ENCODE data around the gene SYNDIG1. TPM values are rescaled to one million over a fixed set of nuclear protein-coding genes. Genes with fewer than 3 reads are reported as not detected.

The SYNDIG1 gene
- total and polyA plus RNA-seq, 2 of the 4 experiments (the other 2 are of a cell fraction), result not detected

- no peak overlapping the region for H2BK20ac ChIP-seq (ENCODE audit: low read depth, low read length)
- no peak overlapping the region for H3K4me3 ChIP-seq (ENCODE audit: insufficient read depth, low read depth, low read length)
These were observed 209.1 kb downstream of the SYNDIG1 start for GRCh38 chr20:24678351-24679106.

More at GRCh38 chr20:24678351-24679106, 209.1 kb downstream of the SYNDIG1 start:
- Histone ChIP-seq H2BK5ac (ENCODE audit: low read depth, low read length, poor library complexity, severe bottlenecking) (no peak overlapping the region), H3K27ac (ENCODE audit: insufficient read depth, low read length) (no peak overlapping the region), H2AFZ (replicated peaks; ENCODE audit: low read length, poor library complexity) (no peak overlapping the region), H3K9me3 (ENCODE audit: control insufficient read depth, insufficient read depth, low read length) (no peaks in the 10 kb centered on the region), H3K9me1 (ENCODE audit: insufficient read depth, low read length) (peaks cover 3% of the 10 kb centered on the region), H3K4ac (ENCODE audit: low read depth, low read length) (no peak overlapping the region), H3K36me3 (ENCODE audit: control insufficient read depth, insufficient read depth, low read length) (no peaks in the 10 kb centered on the region), H3K4me2 (ENCODE audit: low read depth, low read length) (no peak overlapping the region), H3K9ac (ENCODE audit: low read depth, low read length) (no peak overlapping the region), H4K5ac (ENCODE audit: low read depth, low read length) (no peak overlapping the region), H4K91ac (ENCODE audit: insufficient read depth, low read depth, low read length) (no peak overlapping the region), H4K8ac (ENCODE audit: low read depth in 2 of 2, low read length in 2 of 2) (no peak overlapping the region), H3K18ac (ENCODE audit: low read depth, low read length) (no peak overlapping the region), H3K14ac (replicated peaks; ENCODE audit: low read depth, low read length) (no peak overlapping the region), H4K20me1 (ENCODE audit: insufficient read depth, low read length) (no peaks in the 10 kb centered on the region), H3K27me3 (ENCODE audit: control insufficient read depth, insufficient read depth, low read length) (peaks cover 4% of the 10 kb centered on the region), H3K56ac (ENCODE audit: extremely low read depth, insufficient read depth, low read length) (no peak overlapping the region), H2AK5ac (ENCODE audit: low read depth, low read length) (no peak overlapping the region), H3K4me1 (ENCODE audit: control insufficient read depth, insufficient read depth, low read length) (peaks cover 4% of the 10 kb centered on the region), H3K23ac (ENCODE audit: low read depth, low read length) (no peak overlapping the region), H2BK15ac (ENCODE audit: low read depth, low read length) (no peak overlapping the region), H2AK9ac (replicated peaks; ENCODE audit: low read depth, low read length, poor library complexity) (peak overlapping the region; percentile 12), H2BK120ac (ENCODE audit: low read depth, low read length) (no peak overlapping the region), H3K79me1 (ENCODE audit: low read depth in 1 of 2, low read length in 2 of 2) (no peaks in the 10 kb centered on the region)
- DNase-seq (no peak), ATAC-seq (ENCODE audit: low read depth) (no peak)
- CTCF ChIA-PET, result no interaction called here
- intact Hi-C loops (cut with micrococcal nuclease), result no loop called here
- dilution Hi-C loops (cut with HindIII; ENCODE audit: low sequenced_read_pairs, unreplicated experiment), result no loop called here
- BruUV-seq (replicated peaks), result no TSS peak
- no peak for TF ChIP-seq CEBPB (IDR thresholded peaks at IDR 0.05; ENCODE audit: low read depth, low read length)
- no peak for TF ChIP-seq NFE2L2 (IDR thresholded peaks at IDR 0.05; ENCODE audit: low read depth, low read length)
- TF ChIP-seq MAZ (IDR thresholded peaks at IDR 0.05; ENCODE audit: borderline replicate concordance, low read depth, low read length), result no peak
- no peak for TF ChIP-seq POLR2A (IDR thresholded peaks at IDR 0.05; ENCODE audit: low read depth, low read length)
- no peak for TF ChIP-seq RAD21 (IDR thresholded peaks at IDR 0.05; ENCODE audit: low read length)
- no peak for TF ChIP-seq FOS (IDR thresholded peaks at IDR 0.05; ENCODE audit: low read depth, low read length)
- TF ChIP-seq ELK1 (IDR thresholded peaks at IDR 0.05; ENCODE audit: borderline replicate concordance, low read depth, low read length), result no peak
- POLR2A ChIA-PET (ENCODE audit: unreplicated experiment), result no interaction called here
- 88% methylated on average over 1 of the region's 15 CpGs; no CpG with 5 or more reads in 1 of the 2 experiments for WGBS, 2 experiments (ENCODE audit: extremely low coverage in 2 of 2, insufficient read length in 1 of 2)
- in situ Hi-C loops (cut with MboI; ENCODE audit: low sequenced_read_pairs), result no loop called here

Measured in IMR-90 (cell line).